Measurements from ENCODE around the gene COL4A1. TPM values are rescaled to one million over a fixed set of nuclear protein-coding genes. Genes with fewer than 3 reads are reported as not detected.

The COL4A1 gene
- polyA plus RNA-seq, 1 of the 3 experiments (the other 2 are of a cell fraction): 30.3 TPM

- WGBS (ENCODE audit: low lambda C conversion rate): 92% methylated on average over 9 of the region's 9 CpGs
- Histone ChIP-seq H3K9ac (no peak overlapping the region), H3K4me3 (ENCODE audit: low read depth in 2 of 2, low read length in 1 of 2) (no peak overlapping the region), H3K4me1 (ENCODE audit: control insufficient read depth in 1 of 2, insufficient read depth in 2 of 2, low read depth in 1 of 2, low read length in 1 of 2) (peaks cover 9 to 13% of the 10 kb centered on the region in 2 experiments; a peak in 2 of 4 replicates), H3K36me3 (replicated peaks in 1 of 2; ENCODE audit: control insufficient read depth in 1 of 2, insufficient read depth in 2 of 2, low read length in 1 of 2) (peaks cover 4 to 53% of the 10 kb centered on the region in 2 experiments), H3K27ac (ENCODE audit: low read depth in 2 of 2, low read length in 1 of 2) (no peak overlapping the region), H3K9me2 (no peaks in the 10 kb centered on the region), H3K9me3 (no peaks in the 10 kb centered on the region), H3K79me2 (ENCODE audit: insufficient read depth) (peaks cover 38% of the 10 kb centered on the region; the same call in 1 of the 2 replicates), H2AFZ (ENCODE audit: low read depth) (no peak overlapping the region), H3F3A (replicated peaks; ENCODE audit: insufficient read depth) (peaks cover 8% of the 10 kb centered on the region), H3K4me2 (no peak overlapping the region), H3K27me3 (ENCODE audit: insufficient read depth) (no peaks in the 10 kb centered on the region), H4K20me1 (ENCODE audit: insufficient read depth) (peaks cover 33% of the 10 kb centered on the region; the same call in 1 of the 2 replicates)
- CTCF ChIA-PET: no interaction called here
- no peak for TF ChIP-seq GABPA (IDR thresholded peaks at IDR 0.05; ENCODE audit: low read depth)
- TF ChIP-seq USF1 (IDR thresholded peaks at IDR 0.05; ENCODE audit: borderline replicate concordance, low read depth): no peak
- no peak for TF ChIP-seq FOXM1 (IDR thresholded peaks at IDR 0.05; ENCODE audit: low read depth)
- TF ChIP-seq TAF1 (IDR thresholded peaks at IDR 0.05; ENCODE audit: borderline replicate concordance, low read depth, low read length): no peak
- TF ChIP-seq RFX5 (IDR thresholded peaks at IDR 0.05; ENCODE audit: low read length): no peak
- TF ChIP-seq, protein P1, sequence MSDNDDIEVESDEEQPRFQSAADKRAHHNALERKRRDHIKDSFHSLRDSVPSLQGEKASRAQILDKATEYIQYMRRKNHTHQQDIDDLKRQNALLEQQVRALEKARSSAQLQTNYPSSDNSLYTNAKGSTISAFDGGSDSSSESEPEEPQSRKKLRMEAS (IDR thresholded peaks at IDR 0.05; ENCODE audit: low read depth): no peak
- no peak for TF ChIP-seq ZBTB33 (IDR thresholded peaks at IDR 0.05; ENCODE audit: borderline replicate concordance, low read depth)
- TF ChIP-seq, protein P2, sequence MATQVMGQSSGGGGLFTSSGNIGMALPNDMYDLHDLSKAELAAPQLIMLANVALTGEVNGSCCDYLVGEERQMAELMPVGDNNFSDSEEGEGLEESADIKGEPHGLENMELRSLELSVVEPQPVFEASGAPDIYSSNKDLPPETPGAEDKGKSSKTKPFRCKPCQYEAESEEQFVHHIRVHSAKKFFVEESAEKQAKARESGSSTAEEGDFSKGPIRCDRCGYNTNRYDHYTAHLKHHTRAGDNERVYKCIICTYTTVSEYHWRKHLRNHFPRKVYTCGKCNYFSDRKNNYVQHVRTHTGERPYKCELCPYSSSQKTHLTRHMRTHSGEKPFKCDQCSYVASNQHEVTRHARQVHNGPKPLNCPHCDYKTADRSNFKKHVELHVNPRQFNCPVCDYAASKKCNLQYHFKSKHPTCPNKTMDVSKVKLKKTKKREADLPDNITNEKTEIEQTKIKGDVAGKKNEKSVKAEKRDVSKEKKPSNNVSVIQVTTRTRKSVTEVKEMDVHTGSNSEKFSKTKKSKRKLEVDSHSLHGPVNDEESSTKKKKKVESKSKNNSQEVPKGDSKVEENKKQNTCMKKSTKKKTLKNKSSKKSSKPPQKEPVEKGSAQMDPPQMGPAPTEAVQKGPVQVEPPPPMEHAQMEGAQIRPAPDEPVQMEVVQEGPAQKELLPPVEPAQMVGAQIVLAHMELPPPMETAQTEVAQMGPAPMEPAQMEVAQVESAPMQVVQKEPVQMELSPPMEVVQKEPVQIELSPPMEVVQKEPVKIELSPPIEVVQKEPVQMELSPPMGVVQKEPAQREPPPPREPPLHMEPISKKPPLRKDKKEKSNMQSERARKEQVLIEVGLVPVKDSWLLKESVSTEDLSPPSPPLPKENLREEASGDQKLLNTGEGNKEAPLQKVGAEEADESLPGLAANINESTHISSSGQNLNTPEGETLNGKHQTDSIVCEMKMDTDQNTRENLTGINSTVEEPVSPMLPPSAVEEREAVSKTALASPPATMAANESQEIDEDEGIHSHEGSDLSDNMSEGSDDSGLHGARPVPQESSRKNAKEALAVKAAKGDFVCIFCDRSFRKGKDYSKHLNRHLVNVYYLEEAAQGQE (IDR thresholded peaks at IDR 0.05; ENCODE audit: low read depth, low read length): no peak
- no peak for TF ChIP-seq FOSL2 (IDR thresholded peaks at IDR 0.05; ENCODE audit: borderline replicate concordance, low read depth)
- no peak for TF ChIP-seq TEAD4 (IDR thresholded peaks at IDR 0.05; ENCODE audit: borderline replicate concordance, insufficient read depth)
- TF ChIP-seq JUND (IDR thresholded peaks at IDR 0.05): no peak
- no peak for TF ChIP-seq PBX3 (IDR thresholded peaks at IDR 0.05)
- no peak for TF ChIP-seq SIN3A (IDR thresholded peaks at IDR 0.05; ENCODE audit: borderline replicate concordance, low read depth, low read length)
- TF ChIP-seq NRF1 (IDR thresholded peaks at IDR 0.05; ENCODE audit: low read depth, low read length): no peak
- no peak for TF ChIP-seq TCF12 (IDR thresholded peaks at IDR 0.05)
- POLR2A ChIA-PET: no interaction called here
- no peak for DNase-seq
Measured at GRCh38 chr13:110212529-110212928, 94.4 kb downstream of the COL4A1 start.
